HG02970 (cell line): ENCODE measurements around the gene MARCKSL1.
"Not testable (repeated sequence)": the region's sequence is repeated elsewhere in the genome, so short reads cannot be mapped to it uniquely, and the experiment has no call there.

Experiments used
- ATAC-seq: cut with Tn5 transposase; IDR thresholded peaks from one replicate; pipeline ENCODE4 v1.9.1; 2021; ENCODE audit warnings: mild to moderate bottlenecking, moderate library complexity, moderate number of reproducible peaks; ENCODE audit not compliant: unreplicated experiment, low FRiP score

Gene MARCKSL1, protein sequence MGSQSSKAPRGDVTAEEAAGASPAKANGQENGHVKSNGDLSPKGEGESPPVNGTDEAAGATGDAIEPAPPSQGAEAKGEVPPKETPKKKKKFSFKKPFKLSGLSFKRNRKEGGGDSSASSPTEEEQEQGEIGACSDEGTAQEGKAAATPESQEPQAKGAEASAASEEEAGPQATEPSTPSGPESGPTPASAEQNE

DNA sequence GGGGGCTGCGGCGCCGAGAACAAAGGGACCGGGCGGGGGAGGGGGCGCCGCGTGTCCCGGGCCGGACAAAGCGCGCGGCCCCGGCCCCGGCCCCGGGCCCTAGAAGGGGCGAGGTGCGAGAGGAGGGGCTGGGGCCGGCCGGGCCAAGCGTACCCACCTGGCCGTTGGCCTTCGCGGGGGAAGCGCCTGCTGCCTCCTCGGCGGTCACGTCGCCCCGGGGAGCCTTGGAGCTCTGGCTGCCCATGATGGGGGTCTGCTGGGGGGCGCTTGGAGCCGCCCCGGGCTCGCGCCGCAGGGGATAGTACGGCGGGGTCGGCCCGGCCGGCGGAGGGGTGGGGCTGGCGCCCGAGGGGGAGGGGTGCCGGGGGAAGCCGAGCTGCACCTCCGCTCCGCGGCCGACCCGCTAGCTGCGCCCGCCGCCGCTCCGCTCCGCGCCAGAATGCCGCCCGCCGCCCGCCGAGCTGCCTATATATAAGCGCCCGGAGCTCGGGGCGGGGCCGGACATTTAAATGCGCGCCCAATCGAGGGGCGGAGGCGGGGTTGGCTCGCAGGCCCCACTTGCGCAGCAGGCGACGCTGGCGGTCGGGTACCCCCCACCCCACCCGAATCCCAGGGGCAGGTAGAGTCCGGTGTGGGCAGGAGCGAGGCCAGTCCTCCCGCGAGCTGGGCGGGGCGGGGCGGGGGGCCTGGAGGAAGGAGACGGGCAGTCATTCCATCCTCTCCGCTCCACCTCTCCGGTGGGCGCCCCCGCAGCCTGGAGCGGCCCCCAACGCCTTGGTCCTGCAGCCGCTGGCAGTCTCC is at the start of gene MARCKSL1:
TSS of gene MARCKSL1 (minus strand) at position 444 of the 801 bp plus-strand sequence. CDS start at position 244, 200 bp downstream.
- ATAC-seq, result peak; percentile 45

DNA sequence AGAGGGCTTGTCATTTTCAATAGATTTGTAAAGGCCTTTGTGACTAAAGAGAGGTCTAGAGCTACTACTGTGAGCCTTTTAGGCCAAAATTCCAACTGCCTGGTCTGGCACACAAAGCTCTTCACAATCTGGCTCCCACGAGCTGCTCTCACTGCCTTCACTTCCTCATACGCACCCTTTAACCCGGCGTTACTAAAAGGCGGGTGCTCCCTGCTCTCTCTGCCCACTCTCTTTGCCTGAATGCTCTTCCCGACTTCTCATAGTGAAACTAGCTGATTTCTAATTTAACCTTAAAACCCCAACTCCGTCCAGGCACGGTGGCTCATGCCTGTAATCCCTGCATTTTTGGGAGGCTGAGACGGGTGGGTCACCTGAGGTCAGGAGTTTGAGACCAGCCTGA is 44.0 kb upstream of the MARCKSL1 start:
- no peak for ATAC-seq

DNA sequence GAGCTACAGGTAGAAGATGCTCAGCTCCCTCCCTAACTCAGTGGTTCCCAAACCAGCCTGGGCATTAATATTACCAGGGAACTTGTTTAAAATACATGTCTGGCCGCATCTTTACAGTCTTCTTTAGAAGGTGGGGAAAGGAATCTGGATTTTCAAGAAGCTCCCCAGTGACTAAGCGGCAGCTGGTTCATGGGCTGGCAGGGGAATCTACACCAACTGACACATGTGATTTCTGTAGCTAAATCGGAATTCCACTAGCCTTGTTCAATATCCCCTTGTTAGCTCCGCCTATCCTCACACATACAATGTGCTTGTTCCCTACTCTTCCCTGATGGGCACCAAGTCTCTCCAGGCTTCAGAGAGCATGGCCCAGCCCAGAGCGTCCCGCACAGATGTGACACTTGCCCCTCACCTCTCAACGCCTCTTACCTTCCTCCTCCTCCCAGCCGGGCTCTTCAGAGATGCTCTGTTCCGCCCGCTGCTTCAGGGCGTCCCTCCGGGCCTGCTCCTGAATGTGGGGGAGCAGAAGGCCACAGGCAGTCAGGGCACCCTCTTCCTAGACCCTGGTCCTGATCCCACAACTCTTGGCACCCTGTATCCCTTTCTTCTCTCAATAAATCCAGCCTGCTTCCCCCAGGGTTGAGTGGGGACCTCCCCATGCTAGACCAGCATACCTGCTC is 41.6 kb upstream of the MARCKSL1 start:
- no peak for ATAC-seq

DNA sequence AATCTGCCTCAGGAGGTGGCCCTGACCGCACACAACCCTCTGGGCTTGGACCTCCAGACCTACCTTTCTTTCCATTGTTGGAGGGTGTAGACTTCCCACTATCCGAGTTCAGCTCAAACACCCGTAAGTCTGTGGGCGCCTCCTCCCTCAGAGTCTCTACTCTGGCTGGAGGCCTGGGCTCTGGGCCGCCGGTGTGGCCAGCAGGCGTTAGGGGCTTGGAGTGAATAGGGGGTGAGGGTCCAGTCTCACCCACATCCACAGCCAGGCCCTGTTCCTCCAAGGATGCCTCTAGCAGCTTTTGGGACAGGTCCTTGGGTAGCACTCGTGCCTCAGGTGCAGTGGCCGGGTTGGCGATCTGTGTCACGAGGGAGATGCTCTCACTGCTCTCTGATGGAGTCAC is 40.2 kb upstream of the MARCKSL1 start:
- no peak for ATAC-seq

DNA sequence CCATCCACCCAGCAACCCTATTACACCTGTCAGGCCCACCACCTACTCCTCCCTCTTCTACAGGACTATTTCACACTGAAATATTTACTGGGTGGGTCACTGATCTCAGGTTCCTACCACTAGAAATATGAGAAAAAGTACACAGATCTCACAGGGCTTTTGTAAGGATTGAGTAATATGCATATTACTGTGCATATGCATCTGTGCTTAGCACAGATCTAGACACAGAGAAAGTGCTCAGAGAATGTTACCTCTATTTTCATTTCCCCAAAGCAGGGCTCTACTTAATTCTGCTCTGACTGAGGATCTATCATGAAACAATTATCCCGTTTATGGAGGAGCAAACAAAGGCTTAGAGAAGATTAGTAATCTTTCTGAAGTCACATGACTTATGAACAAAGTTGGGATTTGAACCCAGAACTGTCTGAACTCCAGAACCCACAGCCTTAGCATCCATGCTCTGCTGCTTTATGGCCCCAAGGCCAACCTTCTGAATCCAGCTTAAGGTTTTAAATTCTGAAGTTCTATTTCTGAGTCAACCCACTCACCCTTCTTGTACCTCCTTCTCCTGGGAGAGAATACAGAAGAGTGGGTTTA is 38.1 kb upstream of the MARCKSL1 start:
- no peak for ATAC-seq

DNA sequence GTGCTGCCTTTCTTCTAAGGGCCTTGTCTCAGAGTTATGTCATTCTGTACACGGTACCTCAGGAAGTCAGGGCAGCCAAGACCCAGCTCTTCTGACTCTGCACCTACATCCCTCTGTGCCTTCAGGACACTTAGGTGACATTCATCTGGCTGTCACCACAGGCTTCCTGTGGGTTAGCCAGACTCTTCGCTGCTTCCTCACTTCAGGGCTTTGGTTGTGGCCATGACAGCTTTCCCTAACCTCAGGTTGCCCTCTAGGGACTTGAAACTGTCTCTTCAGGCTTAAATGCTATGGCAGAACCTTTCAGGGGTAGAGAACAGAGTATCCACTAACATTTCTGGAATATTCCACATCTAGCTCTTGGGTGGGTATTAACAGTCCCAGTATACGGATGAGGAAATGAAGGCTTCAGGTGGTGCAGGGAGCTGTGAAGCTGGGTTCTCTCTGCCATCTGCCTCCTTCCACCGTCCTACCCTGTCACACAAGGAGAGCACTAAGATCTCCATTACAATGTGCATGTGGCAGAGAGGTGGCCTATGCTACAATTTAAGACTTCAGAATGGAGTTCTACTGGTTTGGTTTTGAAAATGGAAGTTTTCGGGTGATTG is 36.2 kb upstream of the MARCKSL1 start:
- no peak for ATAC-seq

DNA sequence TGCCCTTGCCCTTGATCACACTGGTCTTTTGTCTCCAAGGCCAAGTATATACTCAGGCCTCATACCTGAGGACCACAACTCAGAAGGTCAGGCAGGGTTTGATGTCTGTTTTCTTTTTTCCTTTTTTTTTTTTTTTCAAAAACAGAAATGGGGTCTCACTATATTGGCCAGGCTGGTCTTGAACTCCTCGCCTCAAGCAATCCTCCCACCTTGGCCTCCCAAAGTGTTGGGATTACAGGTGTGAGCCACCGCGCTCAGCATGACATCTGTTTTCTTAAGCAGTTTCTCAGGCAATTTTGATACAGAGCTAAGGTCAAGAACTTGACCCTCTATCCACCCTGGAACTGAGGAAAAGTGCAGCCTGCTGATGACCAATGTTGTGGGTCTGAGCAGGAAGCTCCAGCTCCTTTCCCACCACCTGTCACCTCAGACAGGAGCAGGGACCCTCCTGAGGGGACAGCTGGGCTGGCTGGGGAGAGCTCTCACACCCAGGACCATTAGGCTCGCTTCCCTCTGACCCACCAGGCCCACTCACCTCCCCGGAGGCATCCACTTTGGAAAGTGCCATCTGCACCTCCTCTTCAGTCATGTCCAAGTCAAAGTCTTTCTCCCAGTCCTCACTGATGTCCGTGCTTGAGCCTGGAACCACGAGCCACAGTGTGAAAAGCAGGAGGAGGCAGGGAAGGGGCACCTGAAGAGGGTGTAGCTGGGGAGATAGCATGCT is 32.0 kb upstream of the MARCKSL1 start:
- no peak for ATAC-seq

DNA sequence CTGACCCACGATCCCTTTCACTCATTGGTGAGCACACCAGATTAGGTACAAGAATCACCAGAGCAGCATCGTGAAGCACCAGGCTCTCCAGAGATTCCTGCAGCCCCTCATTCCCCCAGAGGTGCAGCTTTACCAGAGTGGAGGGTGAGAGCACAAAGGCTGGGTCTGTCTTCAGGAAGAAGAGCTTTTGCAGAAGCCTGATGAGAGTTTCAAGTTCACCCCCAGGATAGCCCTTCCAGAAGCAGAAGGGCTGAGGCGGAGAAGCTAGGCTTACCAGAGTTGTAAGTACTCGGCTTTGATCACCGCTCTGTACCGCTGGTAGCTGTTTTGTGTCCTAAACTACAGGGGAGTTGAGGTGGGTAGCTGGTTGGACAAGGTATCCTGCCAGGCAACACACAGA is 29.4 kb upstream of the MARCKSL1 start:
- ATAC-seq, result no peak

DNA sequence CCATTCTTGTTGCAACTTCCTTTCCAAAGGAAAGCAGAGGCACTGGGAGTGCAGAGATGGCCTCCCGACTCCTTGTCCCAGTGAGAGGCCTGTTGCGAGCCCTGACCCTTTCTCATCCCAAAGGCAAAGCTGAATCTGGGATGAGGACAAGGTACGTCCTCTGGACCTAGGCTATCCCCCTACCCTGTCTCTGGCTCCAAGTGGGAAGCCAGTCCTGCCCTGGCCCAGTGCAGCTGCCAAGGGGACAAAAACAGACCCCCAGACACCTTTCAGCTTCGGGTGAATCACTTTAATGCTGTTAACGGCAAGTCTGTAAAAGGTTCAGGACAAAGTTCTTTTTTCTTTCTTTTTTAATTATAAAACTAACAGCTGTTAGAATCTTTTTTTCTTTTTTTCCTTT is 28.8 kb upstream of the MARCKSL1 start:
- no peak for ATAC-seq

DNA sequence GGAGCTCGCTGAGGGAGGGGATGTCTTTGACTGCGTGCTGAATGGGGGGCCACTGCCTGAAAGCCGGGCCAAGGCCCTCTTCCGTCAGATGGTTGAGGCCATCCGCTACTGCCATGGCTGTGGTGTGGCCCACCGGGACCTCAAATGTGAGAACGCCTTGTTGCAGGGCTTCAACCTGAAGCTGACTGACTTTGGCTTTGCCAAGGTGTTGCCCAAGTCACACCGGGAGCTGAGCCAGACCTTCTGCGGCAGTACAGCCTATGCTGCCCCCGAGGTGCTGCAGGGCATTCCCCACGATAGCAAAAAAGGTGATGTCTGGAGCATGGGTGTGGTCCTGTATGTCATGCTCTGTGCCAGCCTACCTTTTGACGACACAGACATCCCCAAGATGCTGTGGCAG is 27.7 kb upstream of the MARCKSL1 start:
- no peak for ATAC-seq

DNA sequence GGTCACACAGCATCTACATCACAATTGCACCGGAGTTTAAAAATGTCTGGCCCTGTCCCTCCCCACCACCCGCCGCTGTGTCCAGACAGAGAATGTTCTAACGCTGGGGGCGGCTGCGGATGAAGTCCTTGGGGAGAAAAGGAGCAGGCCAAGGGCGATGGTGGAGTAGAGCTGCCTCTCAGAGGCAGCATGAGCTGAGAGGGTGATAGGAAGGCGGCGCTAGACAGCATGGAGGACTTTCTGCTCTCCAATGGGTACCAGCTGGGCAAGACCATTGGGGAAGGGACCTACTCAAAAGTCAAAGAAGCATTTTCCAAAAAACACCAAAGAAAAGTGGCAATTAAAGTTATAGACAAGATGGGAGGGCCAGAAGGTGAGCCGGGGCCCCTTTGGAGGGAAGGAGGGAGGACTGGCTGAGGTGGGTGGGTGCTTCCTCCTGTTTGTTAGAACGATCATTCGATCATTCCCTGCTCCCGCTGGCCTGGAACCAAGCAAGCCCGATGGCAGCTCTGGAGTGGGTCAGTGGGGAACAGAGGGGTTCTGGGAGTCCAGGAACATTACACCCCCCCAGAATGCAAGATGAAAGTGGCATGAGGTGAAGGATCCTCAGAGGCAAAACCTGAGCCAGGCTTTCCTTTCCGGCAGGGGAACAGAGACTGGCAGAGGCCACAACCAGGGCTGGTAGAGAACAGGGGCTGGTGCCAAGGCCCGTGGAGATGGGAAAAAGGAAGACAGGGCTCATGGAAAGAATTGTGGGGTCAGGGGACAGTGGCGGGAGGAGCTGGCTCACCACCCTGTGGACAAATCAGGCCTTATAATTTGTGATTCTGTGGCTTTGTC is 26.7 kb upstream of the MARCKSL1 start, which contains the start of the genes FAM229A and TSSK3:
TSS of gene FAM229A (minus strand) at position 12 of the 840 bp plus-strand sequence. CDS start 394 bp downstream, outside the sequence.
TSS of gene TSSK3 (plus strand) at position 66 of the 840 bp plus-strand sequence. CDS start at position 229, 163 bp downstream.
- no peak for ATAC-seq

DNA sequence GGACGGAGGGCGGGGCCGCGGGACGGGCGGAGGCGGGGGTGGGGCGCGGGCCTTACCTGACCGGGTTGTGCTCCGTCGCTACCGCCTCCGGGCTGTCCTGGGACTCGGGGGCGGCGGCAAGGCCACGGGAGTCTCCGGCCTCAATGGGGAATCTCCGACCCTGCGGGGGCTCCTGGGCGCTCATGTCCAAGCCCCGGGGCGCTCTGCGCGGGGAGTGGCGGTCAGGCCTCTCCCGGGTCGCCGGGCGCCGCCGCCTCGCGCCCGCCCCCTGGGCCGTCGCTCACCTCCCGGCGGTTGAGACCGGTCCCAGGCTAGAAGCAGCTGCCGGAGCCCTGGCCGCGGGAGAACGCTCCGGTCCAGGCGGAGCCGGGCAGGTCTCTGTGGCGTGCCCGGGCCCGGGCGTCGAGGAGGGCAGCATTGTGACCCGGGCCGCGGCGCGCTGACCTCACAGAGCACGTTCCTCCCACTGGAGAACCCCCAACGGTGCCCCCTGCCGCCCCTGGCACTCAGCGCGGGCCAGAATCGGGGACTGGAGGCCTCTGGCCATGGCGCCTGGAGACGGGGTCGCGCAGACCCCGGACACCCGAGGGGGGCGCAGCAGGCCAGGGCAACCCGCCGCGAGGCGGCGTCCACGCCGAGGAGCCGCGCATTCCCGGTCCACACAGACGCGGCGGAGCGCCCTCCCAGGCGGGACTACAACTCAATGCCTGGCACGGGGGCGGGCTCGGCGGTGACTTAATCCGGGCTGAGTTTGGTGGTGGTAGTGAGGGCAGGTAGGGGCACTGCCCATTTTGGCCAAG is 25.8 kb upstream of the MARCKSL1 start:
- ATAC-seq, result no peak

DNA sequence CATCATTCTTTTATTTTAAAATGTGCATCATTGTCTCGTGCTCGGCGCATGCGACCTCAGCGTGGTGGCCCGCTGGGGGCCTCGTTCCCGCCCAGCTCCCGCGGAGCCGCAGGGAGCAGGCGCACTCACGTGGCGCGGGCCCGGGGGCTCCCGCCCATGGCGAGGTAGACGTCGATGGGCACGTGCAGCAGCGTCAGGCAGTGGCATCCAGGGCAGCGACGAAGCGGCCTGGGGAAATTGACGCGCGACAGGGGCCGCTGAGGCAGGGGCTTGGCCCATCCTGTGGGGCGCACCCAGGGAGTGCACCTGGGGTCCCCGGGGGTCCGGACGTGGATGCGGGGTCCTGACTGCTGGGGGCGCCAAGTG is 25.3 kb upstream of the MARCKSL1 start:
- no peak for ATAC-seq

DNA sequence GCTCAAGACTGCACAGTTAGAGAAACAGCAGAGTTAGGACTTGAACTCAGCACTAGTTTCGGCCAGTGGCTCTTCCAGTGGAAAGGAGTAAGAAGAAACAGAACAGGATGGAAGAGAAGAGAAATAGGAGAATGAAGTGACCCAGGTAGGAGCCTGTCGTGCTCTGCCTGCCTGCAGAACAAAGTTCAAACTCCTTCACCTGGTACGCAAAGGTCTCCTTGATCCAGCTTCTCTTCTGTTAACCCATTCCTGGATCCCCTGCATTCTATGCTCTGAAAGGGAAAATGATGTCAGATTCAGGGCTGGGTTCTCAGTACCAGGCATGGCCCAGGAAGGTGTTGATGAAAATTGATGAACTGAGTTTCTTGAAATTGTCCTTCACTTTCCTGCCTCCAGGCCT is 22.4 kb upstream of the MARCKSL1 start:
- no peak for ATAC-seq

DNA sequence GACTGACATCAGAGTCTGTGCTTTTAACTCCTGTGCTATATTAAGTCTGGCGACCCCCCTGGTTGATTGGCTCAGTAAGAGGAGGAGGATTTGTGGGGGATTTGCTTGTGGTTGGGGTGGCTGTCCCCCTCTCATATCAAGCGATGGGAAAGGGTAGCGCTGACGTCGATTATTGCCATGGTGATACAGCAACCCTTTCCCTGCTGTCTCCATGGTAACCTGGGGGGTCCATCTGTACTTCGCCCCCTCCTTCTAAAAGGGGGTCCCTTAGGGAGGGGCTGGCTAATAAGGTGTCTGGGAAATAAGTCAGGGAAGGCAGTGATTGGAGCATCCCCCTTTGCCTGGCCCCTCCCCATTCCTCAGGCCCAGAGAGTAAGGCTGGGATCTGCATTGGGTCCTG is 21.6 kb upstream of the MARCKSL1 start:
- ATAC-seq, result no peak

DNA sequence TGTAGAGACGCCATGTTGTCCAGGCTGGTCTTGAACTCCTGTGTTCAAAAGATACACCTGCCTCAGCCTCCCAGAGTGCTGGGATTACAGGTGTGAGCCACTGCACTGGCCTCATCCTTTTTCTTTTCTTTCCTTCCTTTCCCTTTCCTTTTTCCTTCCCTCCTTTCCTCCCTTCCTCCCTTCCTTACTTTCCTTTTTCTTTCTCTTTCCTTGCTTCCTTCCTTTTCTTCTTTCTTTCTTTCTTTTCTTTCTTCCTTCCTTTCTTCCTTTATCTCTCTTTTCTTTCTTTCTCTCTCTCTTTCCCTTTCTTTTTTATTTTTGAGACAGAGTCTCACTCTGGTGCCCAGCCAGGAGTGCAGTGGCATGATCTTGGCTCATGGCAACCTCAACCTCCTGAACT is 20.4 kb upstream of the MARCKSL1 start:
- ATAC-seq, result no peak

DNA sequence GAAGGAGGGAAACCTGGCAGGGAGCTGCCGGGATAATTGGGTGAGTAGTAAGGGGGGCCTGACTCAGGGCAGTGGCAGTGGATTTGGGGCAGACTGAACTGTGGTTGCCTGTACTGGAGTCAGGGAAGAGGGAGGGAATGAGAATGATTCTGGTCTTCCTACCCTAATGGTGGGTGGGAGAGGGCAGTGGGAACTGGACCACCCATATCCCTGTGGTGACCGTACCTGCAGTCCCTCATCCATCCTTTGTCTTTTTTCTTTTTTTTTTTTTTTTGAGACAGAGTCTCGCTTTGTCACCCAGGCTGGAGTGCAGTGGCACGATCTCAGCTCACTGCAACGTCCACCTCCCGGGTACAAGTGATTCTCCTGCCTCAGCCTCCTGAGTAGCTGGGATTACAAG is 19.7 kb upstream of the MARCKSL1 start:
- not testable (repeated sequence) for ATAC-seq

DNA sequence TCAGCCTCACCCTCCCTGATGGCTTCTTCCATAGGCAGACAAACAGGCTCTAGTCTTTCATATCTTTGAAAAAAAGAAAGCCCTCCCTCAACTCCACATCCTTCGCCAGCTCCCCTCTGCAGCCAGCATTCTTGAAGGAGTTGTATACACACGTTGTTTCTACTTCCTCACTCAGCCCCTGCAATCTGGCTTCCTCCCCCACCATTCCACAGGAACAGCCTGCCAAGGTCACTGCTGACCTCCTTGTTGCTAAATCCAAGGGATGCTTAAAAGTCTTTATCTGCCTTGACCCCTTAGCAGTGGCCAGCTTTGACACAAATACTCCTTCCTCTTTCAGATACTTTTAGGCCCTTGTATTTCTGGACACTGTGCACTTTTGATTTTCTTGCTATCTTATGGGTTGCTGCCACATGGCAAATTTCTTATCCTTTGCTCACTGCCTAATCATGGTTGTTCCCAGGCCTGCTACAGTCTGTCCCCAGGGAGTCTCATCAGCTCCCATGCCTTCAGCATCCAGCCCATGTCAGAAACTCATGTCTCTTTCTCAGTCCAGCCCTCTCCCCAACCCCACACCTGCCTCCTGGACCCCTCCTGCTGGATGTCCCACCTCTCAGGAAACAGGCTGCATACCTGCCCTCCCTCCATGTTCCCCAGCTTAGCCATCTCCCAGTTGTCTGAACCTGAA is 18.0 kb upstream of the MARCKSL1 start:
- no peak for ATAC-seq
